ENCODE measurements around the gene SH3TC1. TPM values are rescaled to one million over a fixed set of nuclear protein-coding genes. Genes with fewer than 3 reads are reported as not detected.

The SH3TC1 gene
- total RNA-seq, 1 donor from 2014 or later: 5.4 TPM

- H3K9me3 Mint-ChIP-seq: no peaks in the 10 kb centered on the region
- H3K27ac Mint-ChIP-seq: no peak overlapping the region
- no peak for TF ChIP-seq CTCF (conservative IDR thresholded peaks at IDR 0.05)
- no peaks in the 10 kb centered on the region for H3K36me3 Mint-ChIP-seq
- H3K4me3 Mint-ChIP-seq: peak overlapping the region; percentile 25
- peaks cover 37% of the 10 kb centered on the region for H3K4me1 Mint-ChIP-seq (ENCODE audit: unreplicated experiment)
- peaks cover 30% of the 10 kb centered on the region for H3K27me3 Mint-ChIP-seq
- no peak for DNase-seq (ENCODE audit: extremely low spot score, unreplicated experiment)
Measured at GRCh38 chr4:8270418-8270771, 71.3 kb downstream of the SH3TC1 start.

- Mint-ChIP-seq H3K27me3 (peaks cover 32% of the 10 kb centered on the region), H3K4me1 (ENCODE audit: unreplicated experiment) (peaks cover 40% of the 10 kb centered on the region), H3K36me3 (no peaks in the 10 kb centered on the region), H3K9me3 (no peaks in the 10 kb centered on the region), H3K4me3 (peak overlapping the region; percentile 55), H3K27ac (no peak overlapping the region)
- no peak for DNase-seq (ENCODE audit: extremely low spot score, unreplicated experiment)
- TF ChIP-seq CTCF (conservative IDR thresholded peaks at IDR 0.05): no peak
Measured at GRCh38 chr4:8270912-8271815, 72.1 kb downstream of the SH3TC1 start.

- no peak for DNase-seq (ENCODE audit: extremely low spot score, unreplicated experiment)
Measured at GRCh38 chr4:8271821-8272220, 72.7 kb downstream of the SH3TC1 start.

GRCh38 chr4:8272472-8273428 is 73.7 kb downstream of the SH3TC1 start:
- peaks cover 34% of the 10 kb centered on the region for H3K27me3 Mint-ChIP-seq
- H3K9me3 Mint-ChIP-seq: no peaks in the 10 kb centered on the region
- no peak overlapping the region for H3K4me3 Mint-ChIP-seq
- H3K27ac Mint-ChIP-seq: no peak overlapping the region
- no peak for DNase-seq (ENCODE audit: extremely low spot score, unreplicated experiment)
- TF ChIP-seq CTCF (conservative IDR thresholded peaks at IDR 0.05): no peak
- no peaks in the 10 kb centered on the region for H3K36me3 Mint-ChIP-seq
- H3K4me1 Mint-ChIP-seq (ENCODE audit: unreplicated experiment): peaks cover 36% of the 10 kb centered on the region

More at GRCh38 chr4:8271821-8272220, 72.7 kb downstream of the SH3TC1 start:
- Mint-ChIP-seq H3K4me3 (no peak overlapping the region), H3K27me3 (peaks cover 34% of the 10 kb centered on the region), H3K36me3 (no peaks in the 10 kb centered on the region), H3K4me1 (ENCODE audit: unreplicated experiment) (peaks cover 39% of the 10 kb centered on the region), H3K27ac (no peak overlapping the region), H3K9me3 (no peaks in the 10 kb centered on the region)
- no peak for TF ChIP-seq CTCF (conservative IDR thresholded peaks at IDR 0.05)

GRCh38 chr4:8273450-8273849 is 74.4 kb downstream of the SH3TC1 start:
- H3K4me1 Mint-ChIP-seq (ENCODE audit: unreplicated experiment): peaks cover 35% of the 10 kb centered on the region
- H3K36me3 Mint-ChIP-seq: no peaks in the 10 kb centered on the region
- no peaks in the 10 kb centered on the region for H3K9me3 Mint-ChIP-seq
- TF ChIP-seq CTCF (conservative IDR thresholded peaks at IDR 0.05): no peak
- H3K4me3 Mint-ChIP-seq: no peak overlapping the region
- H3K27ac Mint-ChIP-seq: no peak overlapping the region
- DNase-seq (ENCODE audit: extremely low spot score, unreplicated experiment): no peak
- peaks cover 33% of the 10 kb centered on the region for H3K27me3 Mint-ChIP-seq
